ENCODE measurements around the gene SMAD2. TPM values are rescaled to one million over a fixed set of nuclear protein-coding genes. Genes with fewer than 3 reads are reported as not detected.

SMAD2 gene
- total and polyA plus RNA-seq, 2 donors: 37.0 to 132 TPM

GRCh38 chr18:47858607-47859006 lies 71.9 kb downstream of the SMAD2 start:
- H3K27ac ChIP-seq (ENCODE audit: low read depth in 1 of 2, low read length in 1 of 2): no peak overlapping the region
- H3K27me3 ChIP-seq (ENCODE audit: control insufficient read depth in 2 of 2, insufficient read depth in 1 of 2, low read length in 1 of 2): no peaks in the 10 kb centered on the region
- DNase-seq (ENCODE audit: low read depth in 6 of 9, low spot score in 9 of 9): no peak
- no peaks in the 10 kb centered on the region for H3K4me1 ChIP-seq (ENCODE audit: control insufficient read depth in 2 of 2, insufficient read depth in 2 of 2, low read length in 2 of 2)
- no peak overlapping the region for H3K4me3 ChIP-seq (ENCODE audit: low read length in 2 of 2)
- peaks cover 17 to 35% of the 10 kb centered on the region in 2 donors for H3K36me3 ChIP-seq (ENCODE audit: control insufficient read depth in 2 of 2, insufficient read depth in 2 of 2, low read length in 1 of 2)
- WGBS: 99% methylated on average over 3 of the region's 3 CpGs
- peaks cover 6 to 9% of the 10 kb centered on the region in 2 donors for H3K9me3 ChIP-seq (ENCODE audit: control insufficient read depth in 2 of 2, insufficient read depth in 1 of 2, low read length in 1 of 2)

DNA sequence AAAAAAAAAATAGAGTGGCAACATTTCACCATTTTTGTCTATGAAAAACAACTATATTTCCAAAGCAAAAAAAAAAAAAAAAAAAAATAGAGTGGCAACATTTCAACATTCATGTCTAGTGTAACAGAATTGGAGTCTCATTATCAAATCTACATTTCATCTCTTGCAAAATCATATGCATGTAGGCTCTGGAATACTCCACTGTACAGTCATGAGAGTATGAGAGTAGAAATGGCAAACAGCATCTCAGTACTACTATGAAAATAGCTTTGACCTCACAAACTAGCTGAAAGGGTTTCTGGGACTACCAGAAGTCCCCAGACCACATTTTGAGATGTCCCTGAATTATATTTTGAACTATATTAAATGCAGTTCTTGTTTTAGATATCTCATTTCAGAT lies 82.8 kb downstream of the SMAD2 start:
- Histone ChIP-seq H3K9me3 (ENCODE audit: control insufficient read depth in 2 of 2, insufficient read depth in 1 of 2, low read length in 1 of 2) (no peaks in the 10 kb centered on the region), H3K4me3 (ENCODE audit: low read length in 2 of 2) (no peak overlapping the region), H3K4me1 (ENCODE audit: control insufficient read depth in 2 of 2, insufficient read depth in 2 of 2, low read length in 2 of 2) (no peaks in the 10 kb centered on the region), H3K27me3 (ENCODE audit: control insufficient read depth in 2 of 2, insufficient read depth in 1 of 2, low read length in 1 of 2) (no peaks in the 10 kb centered on the region), H3K36me3 (ENCODE audit: control insufficient read depth in 2 of 2, insufficient read depth in 2 of 2, low read length in 1 of 2) (peaks cover 9 to 28% of the 10 kb centered on the region in 2 donors), H3K27ac (ENCODE audit: low read depth in 1 of 2, low read length in 1 of 2) (no peak overlapping the region)
- DNase-seq (ENCODE audit: low read depth in 6 of 9, low spot score in 9 of 9): no peak

- Histone ChIP-seq H3K4me1 (ENCODE audit: control insufficient read depth in 2 of 2, insufficient read depth in 2 of 2, low read length in 2 of 2) (no peaks in the 10 kb centered on the region), H3K36me3 (ENCODE audit: control insufficient read depth in 2 of 2, insufficient read depth in 2 of 2, low read length in 1 of 2) (peaks cover 12 to 38% of the 10 kb centered on the region in 2 donors), H3K4me3 (ENCODE audit: low read length in 2 of 2) (no peak overlapping the region), H3K27ac (ENCODE audit: low read depth in 1 of 2, low read length in 1 of 2) (no peak overlapping the region), H3K9me3 (ENCODE audit: control insufficient read depth in 2 of 2, insufficient read depth in 1 of 2, low read length in 1 of 2) (no peaks in the 10 kb centered on the region), H3K27me3 (ENCODE audit: control insufficient read depth in 2 of 2, insufficient read depth in 1 of 2, low read length in 1 of 2) (no peaks in the 10 kb centered on the region)
- DNase-seq (ENCODE audit: low read depth in 6 of 9, low spot score in 9 of 9): no peak
- over 99% methylated on average over 2 of the region's 2 CpGs for WGBS
Observed at GRCh38 chr18:47846431-47846830, 84.0 kb downstream of the SMAD2 start.

DNA sequence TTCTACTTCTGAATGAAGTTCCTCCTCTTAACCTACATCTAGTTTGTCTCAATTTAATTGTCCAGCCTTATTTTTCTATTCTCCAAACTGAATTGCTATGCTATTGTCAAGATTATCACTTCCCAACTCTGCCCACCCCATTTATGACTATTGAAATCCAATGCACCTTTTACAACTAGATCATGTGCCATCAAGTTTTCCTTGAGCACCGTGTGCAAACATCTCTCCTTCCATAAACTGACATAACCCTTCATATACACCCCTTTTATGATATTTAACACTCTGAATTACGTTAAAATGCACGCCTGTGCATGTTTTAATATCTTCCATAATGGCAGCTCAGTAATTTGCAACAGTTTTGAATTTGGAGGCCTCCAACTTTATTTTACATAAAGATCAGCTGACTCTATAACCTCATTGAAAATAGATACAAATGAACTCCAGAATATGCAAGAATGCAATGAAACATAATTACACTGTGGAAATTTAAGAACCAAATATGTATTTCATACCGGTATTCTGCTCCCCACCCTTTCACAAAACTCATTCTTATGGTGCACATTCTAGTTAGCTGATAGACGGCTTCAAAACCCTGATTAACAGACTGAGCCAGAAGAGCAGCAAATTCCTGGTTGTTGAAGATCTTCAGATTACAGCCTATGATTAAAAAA lies 85.5 kb downstream of the SMAD2 start:
- H3K4me3 ChIP-seq (ENCODE audit: low read length in 2 of 2): no peak overlapping the region
- H3K27ac ChIP-seq (ENCODE audit: low read depth in 1 of 2, low read length in 1 of 2): no peak overlapping the region
- no peaks in the 10 kb centered on the region for H3K9me3 ChIP-seq (ENCODE audit: control insufficient read depth in 2 of 2, insufficient read depth in 1 of 2, low read length in 1 of 2)
- DNase-seq (ENCODE audit: low read depth in 6 of 9, low spot score in 9 of 9): no peak
- H3K27me3 ChIP-seq (ENCODE audit: control insufficient read depth in 2 of 2, insufficient read depth in 1 of 2, low read length in 1 of 2): no peaks in the 10 kb centered on the region
- peaks cover 12 to 52% of the 10 kb centered on the region in 2 donors for H3K36me3 ChIP-seq (ENCODE audit: control insufficient read depth in 2 of 2, insufficient read depth in 2 of 2, low read length in 1 of 2)
- 99% methylated on average over 5 of the region's 5 CpGs for WGBS
- H3K4me1 ChIP-seq (ENCODE audit: control insufficient read depth in 2 of 2, insufficient read depth in 2 of 2, low read length in 2 of 2): no peaks in the 10 kb centered on the region

DNA sequence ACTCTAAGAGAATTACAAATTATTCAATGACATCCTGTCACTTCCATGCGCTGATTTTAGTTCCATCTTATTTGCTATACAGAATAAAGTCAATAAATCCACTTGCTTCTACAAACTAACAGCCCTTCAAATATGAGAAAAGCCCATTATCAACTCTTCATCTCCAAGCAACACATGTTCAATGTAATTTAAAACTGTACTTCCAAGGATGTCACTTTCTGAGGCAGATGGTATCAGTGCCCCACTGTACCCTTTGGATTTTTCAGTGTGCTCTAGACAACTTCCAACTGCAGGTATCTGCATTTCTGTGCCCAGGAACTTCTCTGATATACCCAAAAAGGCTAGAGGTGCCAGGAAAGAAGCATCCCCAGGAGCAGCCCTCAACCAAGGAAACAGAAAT lies 87.6 kb downstream of the SMAD2 start:
- Histone ChIP-seq H3K4me3 (ENCODE audit: low read length in 2 of 2) (no peak overlapping the region), H3K27me3 (ENCODE audit: control insufficient read depth in 2 of 2, insufficient read depth in 1 of 2, low read length in 1 of 2) (no peaks in the 10 kb centered on the region), H3K4me1 (ENCODE audit: control insufficient read depth in 2 of 2, insufficient read depth in 2 of 2, low read length in 2 of 2) (no peaks in the 10 kb centered on the region), H3K27ac (ENCODE audit: low read depth in 1 of 2, low read length in 1 of 2) (no peak overlapping the region), H3K36me3 (ENCODE audit: control insufficient read depth in 2 of 2, insufficient read depth in 2 of 2, low read length in 1 of 2) (peaks cover 12 to 65% of the 10 kb centered on the region in 2 donors), H3K9me3 (ENCODE audit: control insufficient read depth in 2 of 2, insufficient read depth in 1 of 2, low read length in 1 of 2) (no peaks in the 10 kb centered on the region)
- 99% methylated on average over 1 of the region's 1 CpG for WGBS
- DNase-seq (ENCODE audit: low read depth in 6 of 9, low spot score in 9 of 9): no peak

GRCh38 chr18:47838396-47838795 lies 92.1 kb downstream of the SMAD2 start:
- 97% methylated on average over 4 of the region's 4 CpGs for WGBS
- no peaks in the 10 kb centered on the region for H3K27me3 ChIP-seq (ENCODE audit: control insufficient read depth in 2 of 2, insufficient read depth in 1 of 2, low read length in 1 of 2)

GRCh38 chr18:47832348-47832747 lies 98.1 kb downstream of the SMAD2 start:
- Histone ChIP-seq H3K36me3 (ENCODE audit: control insufficient read depth in 2 of 2, insufficient read depth in 2 of 2, low read length in 1 of 2) (peaks cover 5 to 22% of the 10 kb centered on the region in 2 donors), H3K9me3 (ENCODE audit: control insufficient read depth in 2 of 2, insufficient read depth in 1 of 2, low read length in 1 of 2) (no peaks in the 10 kb centered on the region), H3K27ac (ENCODE audit: low read depth in 1 of 2, low read length in 1 of 2) (no peak overlapping the region), H3K4me1 (ENCODE audit: control insufficient read depth in 2 of 2, insufficient read depth in 2 of 2, low read length in 2 of 2) (no peaks in the 10 kb centered on the region), H3K27me3 (ENCODE audit: control insufficient read depth in 2 of 2, insufficient read depth in 1 of 2, low read length in 1 of 2) (no peaks in the 10 kb centered on the region), H3K4me3 (ENCODE audit: low read length in 2 of 2) (no peak overlapping the region)
- 96% methylated on average over 1 of the region's 1 CpG for WGBS
- no peak for DNase-seq (ENCODE audit: low read depth in 6 of 9, low spot score in 9 of 9)

More at GRCh38 chr18:47838396-47838795, 92.1 kb downstream of the SMAD2 start:
- no peak overlapping the region for H3K27ac ChIP-seq (ENCODE audit: low read depth in 1 of 2, low read length in 1 of 2)
- H3K36me3 ChIP-seq (ENCODE audit: control insufficient read depth in 2 of 2, insufficient read depth in 2 of 2, low read length in 1 of 2): peaks cover 9 to 60% of the 10 kb centered on the region in 2 donors
- no peaks in the 10 kb centered on the region for H3K9me3 ChIP-seq (ENCODE audit: control insufficient read depth in 2 of 2, insufficient read depth in 1 of 2, low read length in 1 of 2)
- no peak overlapping the region for H3K4me3 ChIP-seq (ENCODE audit: low read length in 2 of 2)
- H3K4me1 ChIP-seq (ENCODE audit: control insufficient read depth in 2 of 2, insufficient read depth in 2 of 2, low read length in 2 of 2): no peaks in the 10 kb centered on the region
- DNase-seq (ENCODE audit: low read depth in 6 of 9, low spot score in 9 of 9): no peak

- H3K27me3 ChIP-seq (ENCODE audit: control insufficient read depth in 2 of 2, insufficient read depth in 1 of 2, low read length in 1 of 2): no peaks in the 10 kb centered on the region
- WGBS: 99% methylated on average over 1 of the region's 1 CpG
- DNase-seq (ENCODE audit: low read depth in 6 of 9, low spot score in 9 of 9): no peak
Observed at GRCh38 chr18:47831351-47831750, 99.1 kb downstream of the SMAD2 start.

GRCh38 chr18:47830772-47831171 lies 99.7 kb downstream of the SMAD2 start:
- Histone ChIP-seq H3K9me3 (ENCODE audit: control insufficient read depth in 2 of 2, insufficient read depth in 1 of 2, low read length in 1 of 2) (no peaks in the 10 kb centered on the region), H3K36me3 (ENCODE audit: control insufficient read depth in 2 of 2, insufficient read depth in 2 of 2, low read length in 1 of 2) (peaks cover 7 to 14% of the 10 kb centered on the region in 2 donors), H3K4me3 (ENCODE audit: low read length in 2 of 2) (no peak overlapping the region), H3K27me3 (ENCODE audit: control insufficient read depth in 2 of 2, insufficient read depth in 1 of 2, low read length in 1 of 2) (no peaks in the 10 kb centered on the region), H3K4me1 (ENCODE audit: control insufficient read depth in 2 of 2, insufficient read depth in 2 of 2, low read length in 2 of 2) (no peaks in the 10 kb centered on the region), H3K27ac (ENCODE audit: low read depth in 1 of 2, low read length in 1 of 2) (no peak overlapping the region)
- WGBS: over 99% methylated on average over 3 of the region's 3 CpGs
- no peak for DNase-seq (ENCODE audit: low read depth in 6 of 9, low spot score in 9 of 9)

More at GRCh38 chr18:47831351-47831750, 99.1 kb downstream of the SMAD2 start:
- no peak overlapping the region for H3K27ac ChIP-seq (ENCODE audit: low read depth in 1 of 2, low read length in 1 of 2)
- peaks cover 7 to 17% of the 10 kb centered on the region in 2 donors for H3K36me3 ChIP-seq (ENCODE audit: control insufficient read depth in 2 of 2, insufficient read depth in 2 of 2, low read length in 1 of 2)
- no peaks in the 10 kb centered on the region for H3K9me3 ChIP-seq (ENCODE audit: control insufficient read depth in 2 of 2, insufficient read depth in 1 of 2, low read length in 1 of 2)
- H3K4me3 ChIP-seq (ENCODE audit: low read length in 2 of 2): no peak overlapping the region
- no peaks in the 10 kb centered on the region for H3K4me1 ChIP-seq (ENCODE audit: control insufficient read depth in 2 of 2, insufficient read depth in 2 of 2, low read length in 2 of 2)
